NCI-H1694 treated with DMSO at 0.1 percent for 48 hours (cell line): ENCODE measurements around the gene RIN1.

Experiments used
- DNase-seq: peaks from one replicate; lab custom pipeline; 2025; lab: John Stamatoyannopoulos, UW

RIN1 gene

DNA sequence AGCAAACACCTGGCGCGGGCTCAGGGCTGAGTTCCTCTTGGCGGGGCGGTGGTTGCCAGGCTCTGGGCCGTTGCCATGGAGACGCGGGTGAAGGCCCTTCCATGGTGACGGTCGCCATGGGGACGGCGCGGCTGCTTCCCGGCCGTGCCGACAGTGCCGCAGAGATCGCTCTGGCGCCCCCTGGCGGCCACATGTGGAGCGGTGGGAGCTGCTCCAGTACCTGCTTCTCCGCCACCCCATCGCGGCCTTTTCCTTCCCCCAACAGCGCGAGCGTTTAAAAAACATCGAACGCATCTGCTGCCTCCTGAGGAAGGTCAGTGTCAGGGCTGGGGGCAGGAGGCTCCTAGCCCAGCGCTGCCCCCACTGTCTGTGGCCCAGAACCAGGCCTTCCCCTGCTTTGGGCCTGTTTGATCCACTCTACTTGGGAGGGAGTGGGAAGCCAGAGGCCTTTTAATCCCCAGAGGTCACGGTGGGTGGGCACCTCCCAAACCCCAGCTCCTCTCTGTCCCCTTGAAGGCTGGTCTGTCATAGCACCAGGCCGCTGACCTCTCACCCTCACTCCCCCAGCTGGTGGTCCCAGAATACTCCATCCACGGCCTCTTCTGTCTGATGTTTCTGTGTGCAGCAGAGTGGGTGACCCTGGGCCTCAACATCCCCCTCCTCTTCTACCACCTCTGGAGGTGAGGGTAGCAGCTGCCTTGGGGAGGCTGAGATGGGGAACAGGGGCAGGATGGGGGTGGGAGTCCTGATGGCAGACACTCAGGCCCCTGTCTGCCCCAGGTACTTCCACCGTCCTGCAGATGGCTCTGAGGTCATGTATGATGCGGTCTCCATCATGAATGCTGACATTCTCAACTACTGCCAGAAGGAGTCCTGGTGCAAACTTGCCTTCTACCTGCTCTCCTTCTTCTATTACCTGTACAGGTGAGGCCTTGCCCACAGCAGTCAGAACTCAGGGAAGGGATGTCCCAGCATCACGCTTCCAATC is 53.5 kb downstream of the RIN1 start:
- DNase-seq: peak; percentile 88
